Brain microvascular endothelial cell (primary cell): ENCODE results near the gene ZNF836.
A peak's percentile ranks its signal among the peaks of the same experiment; 100 is the strongest.

ENCODE experiments used
- DNase-seq: peaks from one replicate; pipeline ENCODE4 v3.0.0-alpha.2; 2020
- H3K27ac ChIP-seq: fragments of 250-450 bp; sonication (Bioruptor Pico); 2 replicates; pipeline ENCODE4 v1.5.1; 2020; ENCODE audit warnings: mild to moderate bottlenecking, moderate library complexity
- H3K27me3 ChIP-seq: fragments of 250-450 bp; sonication (Bioruptor Pico); replicated peaks from 2 replicates; pipeline ENCODE4 v1.5.1; 2020; ENCODE audit warnings: mild to moderate bottlenecking
- H3K36me3 ChIP-seq: fragments of 250-450 bp; sonication (Bioruptor Pico); replicated peaks from 2 replicates; pipeline ENCODE4 v1.5.1; 2020; ENCODE audit warnings: mild to moderate bottlenecking
- H3K4me3 ChIP-seq: 2 replicates; pipeline ENCODE4 v1.5.1; 2011; ENCODE audit warnings: low read depth, mild to moderate bottlenecking, control low read depth, low read length, moderate library complexity
- CTCF ChIP-seq: IDR thresholded peaks from 2 replicates; pipeline ENCODE4 v1.5.1; 2011; ENCODE audit warnings: low read depth, mild to moderate bottlenecking, moderate library complexity, low read length, control low read depth, inconsistent platforms; ENCODE audit errors: missing control alignments
- in situ Hi-C: cut with HindIII; loops from 2 replicates; pipeline ENCODE4 v1.10.0; 2017; ENCODE audit warnings: low sequenced_read_pairs, low pct_ligation_motif_present

ZNF836 gene

GRCh38 chr19:52190487-52191293, 19.3 kb upstream of the ZNF836 start:
- in situ Hi-C loops: no loop called here
- Histone ChIP-seq H3K4me3 (peak overlapping the region; percentile 92), H3K27ac (peak overlapping the region; percentile 99), H3K36me3 (peaks cover 12% of the 10 kb centered on the region), H3K27me3 (no peaks in the 10 kb centered on the region)
- DNase-seq: peak; percentile 10
- TF ChIP-seq CTCF: no peak

GRCh38 chr19:52189735-52190486, 18.5 kb upstream of the ZNF836 start, which contains the start of gene PPP2R1A:
TSS of gene PPP2R1A (plus strand) at chr19:52190052. CDS start at chr19:52190097, 45 bp downstream.
- H3K4me3 ChIP-seq: peak within 1 kb of the TSS; percentile 92
- peaks cover 8% of the 10 kb centered on the region for H3K36me3 ChIP-seq
- TF ChIP-seq CTCF: no peak
- peak within 1 kb of the TSS; percentile 99 for H3K27ac ChIP-seq
- H3K27me3 ChIP-seq: no peaks in the 10 kb centered on the region
- in situ Hi-C loops: no loop called here
- DNase-seq: peak; percentile 100

- no peaks in the 10 kb centered on the region for H3K27me3 ChIP-seq
- no peak for TF ChIP-seq CTCF
- H3K36me3 ChIP-seq: peaks cover 8% of the 10 kb centered on the region
- DNase-seq: peak; percentile 60
- peak overlapping the region; percentile 39 for H3K27ac ChIP-seq
- in situ Hi-C loops: no loop called here
- H3K4me3 ChIP-seq: peak overlapping the region; percentile 52
These were observed 17.7 kb upstream of the ZNF836 start for GRCh38 chr19:52188822-52189734.

GRCh38 chr19:52187407-52187806, 16.0 kb upstream of the ZNF836 start:
- DNase-seq: no peak
- no peaks in the 10 kb centered on the region for H3K27me3 ChIP-seq
- H3K36me3 ChIP-seq: no peaks in the 10 kb centered on the region
- in situ Hi-C loops: no loop called here
- no peak overlapping the region for H3K4me3 ChIP-seq
- no peak overlapping the region for H3K27ac ChIP-seq
- no peak for TF ChIP-seq CTCF

GRCh38 chr19:52176574-52176973, 5.2 kb upstream of the ZNF836 start:
- no peaks in the 10 kb centered on the region for H3K36me3 ChIP-seq
- TF ChIP-seq CTCF: no peak
- no peak overlapping the region for H3K27ac ChIP-seq
- DNase-seq: no peak
- H3K27me3 ChIP-seq: no peaks in the 10 kb centered on the region
- no peak overlapping the region for H3K4me3 ChIP-seq
- in situ Hi-C loops: no loop called here
